Hindlimb muscle (tissue), 1 donor: ENCODE measurements around the gene ERH. TPM values are rescaled to one million over a fixed set of nuclear protein-coding genes. Genes with fewer than 3 reads are reported as not detected.
"Not testable (repeated sequence)": the region's sequence is repeated elsewhere in the genome, so short reads cannot be mapped to it uniquely, and the experiment has no call there.

ENCODE experiments used
- DNase-seq: peaks from one replicate; pipeline ENCODE4 v3.0.0-alpha.2; 2013
- polyA plus RNA-seq: library from polyadenylated mRNA; unstranded; fragments of 120-200 nt; gene quantifications from one replicate; pipeline ENCODE4 v1.2.1, GENCODE V29; 2013; ENCODE audit not compliant: insufficient read length

ERH gene
- polyA plus RNA-seq, 1 donor = 127 TPM

DNA sequence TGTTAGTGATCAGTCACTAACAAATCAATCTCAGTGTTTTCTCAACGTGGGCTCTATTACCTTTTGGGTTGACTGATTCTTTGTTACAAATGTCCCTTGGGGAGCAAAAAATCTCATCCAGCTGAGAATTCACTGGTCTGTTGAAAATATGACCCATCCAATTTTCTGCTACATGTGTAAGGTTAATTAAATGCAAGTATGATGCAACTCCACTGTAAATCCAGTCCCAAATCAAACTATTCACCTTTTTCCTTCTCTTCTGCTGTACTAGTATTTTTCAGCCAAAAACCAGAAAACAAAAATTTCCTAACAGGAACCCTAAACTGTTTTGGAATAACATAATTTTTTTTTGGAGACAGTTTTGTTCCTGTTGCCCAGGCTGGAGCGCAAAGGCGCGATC lies 2.2 kb downstream of the ERH start:
- no peak for DNase-seq

DNA sequence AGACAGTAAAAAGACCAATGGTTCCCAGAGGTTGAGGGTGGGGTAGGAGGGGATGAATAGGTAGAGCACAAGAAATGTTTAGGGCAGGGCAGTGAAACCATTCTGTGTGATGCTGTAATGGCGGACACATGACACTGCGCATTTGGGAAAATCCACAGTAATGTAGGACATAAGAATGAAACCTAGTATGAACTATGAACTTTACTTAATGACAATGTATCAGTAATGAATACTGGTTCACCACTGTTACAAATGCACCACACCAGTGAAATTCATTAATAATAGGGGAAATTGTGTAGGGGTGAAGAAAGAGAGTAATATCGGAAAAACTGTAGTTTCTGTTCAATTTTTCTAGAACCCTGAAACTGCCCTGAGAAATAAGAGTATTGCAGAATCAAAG lies 5.6 kb downstream of the ERH start:
- no peak for DNase-seq

DNA sequence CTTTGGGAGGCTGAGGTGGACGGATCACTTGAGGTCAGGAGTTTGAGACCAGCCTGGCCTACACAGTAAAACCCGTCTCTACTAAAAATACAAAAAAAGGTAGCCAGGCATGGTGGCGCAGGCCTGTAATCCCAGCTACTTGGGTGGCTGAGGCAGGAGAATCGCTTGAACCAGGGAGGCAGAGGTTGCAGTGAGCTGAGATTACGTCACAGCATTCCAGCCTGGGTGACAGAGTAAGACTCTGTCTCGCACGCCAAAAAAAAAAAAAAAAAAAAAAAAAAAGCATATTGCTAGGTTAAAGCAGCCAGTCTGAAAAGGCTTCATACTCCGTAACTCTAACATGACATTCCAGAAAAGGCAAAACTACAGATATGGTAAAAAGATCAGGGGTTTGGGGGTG lies 6.7 kb downstream of the ERH start:
- not testable (repeated sequence) for DNase-seq

DNA sequence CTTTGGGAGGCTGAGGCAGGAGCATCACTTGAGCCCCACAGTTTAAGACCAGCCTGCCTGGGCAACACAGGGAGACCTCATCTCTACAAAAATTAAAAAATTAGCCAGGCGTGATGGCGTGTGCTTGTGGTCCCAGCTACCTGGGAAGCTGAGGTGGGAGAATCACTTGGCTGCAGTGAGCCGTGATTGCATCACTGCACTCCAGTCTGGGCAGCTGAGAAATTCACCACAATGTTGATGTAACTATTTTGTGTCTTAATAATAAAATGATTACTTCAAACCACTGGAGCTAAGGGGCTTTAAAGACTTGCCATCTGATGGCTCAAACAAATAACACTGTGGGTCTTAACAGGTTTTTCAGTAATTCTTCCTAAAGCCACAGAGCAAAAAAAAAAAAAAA lies 10.8 kb downstream of the ERH start:
- DNase-seq = no peak

DNA sequence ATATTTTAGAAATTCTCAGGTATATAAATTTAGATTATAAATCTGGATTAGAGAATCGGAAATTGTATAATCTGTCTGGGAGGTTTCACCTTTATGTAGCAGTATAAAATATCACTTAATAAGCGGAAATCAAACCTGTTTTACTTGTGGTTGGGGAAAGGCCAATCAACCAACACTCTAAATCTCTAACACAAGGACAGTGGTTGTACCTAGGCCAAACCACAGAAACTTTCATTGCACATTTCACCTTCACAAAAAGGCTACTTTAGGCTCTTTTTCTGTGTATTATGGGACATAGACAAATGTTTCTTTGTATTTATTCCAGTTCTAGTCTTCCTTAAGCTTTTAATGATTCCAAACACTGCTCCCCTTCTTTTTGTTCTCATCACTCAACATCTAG lies 19.8 kb downstream of the ERH start:
- DNase-seq = no peak

DNA sequence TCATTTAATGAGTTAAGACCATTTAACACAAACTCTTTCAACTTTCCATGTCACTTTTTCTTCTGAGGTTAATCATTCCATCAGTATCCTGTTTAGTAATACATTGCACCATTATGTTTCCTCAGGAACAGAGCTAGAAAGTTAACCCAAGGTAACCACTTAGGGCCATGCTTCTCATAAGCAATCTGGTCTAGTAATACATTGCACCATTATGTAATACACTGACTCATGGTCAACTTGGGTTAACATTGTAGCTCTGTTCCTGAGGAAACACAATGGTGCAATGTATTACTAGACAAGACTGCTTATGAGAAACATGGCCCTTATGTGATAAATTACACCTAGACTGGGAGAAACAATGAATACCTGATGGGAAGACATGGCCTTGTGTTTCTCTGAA lies 21.7 kb downstream of the ERH start:
- no peak for DNase-seq

DNA sequence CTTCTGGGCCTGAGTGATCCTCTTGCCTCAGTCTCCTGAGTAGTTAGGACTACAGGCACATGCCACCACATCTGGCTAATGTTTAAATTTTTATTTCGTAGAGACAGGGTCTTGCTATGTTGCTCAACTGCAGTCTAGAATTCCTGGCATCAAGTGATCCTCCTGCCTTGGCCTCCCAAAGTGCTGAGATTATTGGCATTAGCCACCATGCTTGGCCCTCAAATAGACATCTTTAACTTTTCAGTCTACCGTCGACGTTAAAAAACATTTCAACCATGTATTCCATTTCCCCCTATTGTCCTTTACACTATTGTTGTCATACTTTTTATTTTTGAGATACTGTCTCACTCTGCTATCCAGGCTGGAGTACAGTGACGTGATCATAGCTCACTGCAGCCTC lies 22.4 kb downstream of the ERH start:
- no peak for DNase-seq

DNA sequence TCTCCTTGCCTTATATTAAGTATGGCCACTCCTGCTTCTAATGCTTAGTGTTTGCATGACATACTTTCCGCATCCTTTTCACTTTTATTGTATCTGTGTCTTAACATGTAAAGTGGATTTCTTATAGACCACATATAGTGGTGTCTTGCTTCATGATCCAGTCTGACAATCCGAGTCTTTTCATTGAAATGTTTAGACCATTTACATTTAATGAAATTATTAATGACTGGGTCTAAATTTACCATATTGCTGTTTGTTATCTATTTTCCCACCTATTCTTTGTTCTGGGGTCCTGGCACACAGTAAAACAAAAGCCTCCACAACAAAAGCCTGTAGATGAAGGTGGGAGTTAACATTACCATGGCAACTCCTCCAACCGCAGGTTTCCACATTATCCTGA lies 22.9 kb downstream of the ERH start:
- no peak for DNase-seq

DNA sequence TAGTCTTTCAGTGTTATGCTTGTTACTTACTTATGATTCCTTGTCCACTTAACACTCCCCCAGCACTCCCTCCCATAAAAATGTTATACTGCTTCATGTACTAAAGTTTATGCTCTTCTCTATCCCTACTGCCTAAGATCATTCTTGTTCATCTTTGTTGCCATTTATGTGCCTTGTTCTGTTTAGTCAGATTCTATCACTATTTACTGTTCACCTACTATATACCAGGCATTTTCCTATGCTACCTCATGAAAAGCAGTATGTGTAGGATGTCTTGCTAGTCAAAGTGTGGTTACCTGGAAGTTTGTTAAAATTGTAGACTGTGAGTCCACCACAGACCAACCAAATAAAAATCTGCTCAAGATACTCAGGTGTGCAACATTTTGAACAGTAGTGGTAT lies 23.9 kb downstream of the ERH start:
- no peak for DNase-seq

DNA sequence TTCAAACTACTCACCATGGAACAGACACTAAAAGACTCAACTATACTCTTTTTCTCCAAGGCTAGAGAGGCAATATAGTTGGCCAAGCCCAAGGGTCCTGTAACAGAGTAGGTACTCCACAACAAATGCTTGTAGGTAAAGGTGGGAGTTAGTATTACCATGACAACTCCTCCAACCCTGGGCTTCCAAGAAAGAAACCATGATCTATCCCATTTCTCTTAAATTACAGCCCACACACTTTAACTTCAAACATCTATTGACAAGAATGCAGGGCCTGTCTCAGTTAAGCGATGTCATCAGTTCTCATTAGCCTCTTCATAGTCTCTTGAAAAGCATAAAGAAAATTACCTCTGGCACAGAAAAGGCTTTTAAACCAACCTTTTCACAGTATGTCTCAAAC lies 25.0 kb downstream of the ERH start:
- no peak for DNase-seq

DNA sequence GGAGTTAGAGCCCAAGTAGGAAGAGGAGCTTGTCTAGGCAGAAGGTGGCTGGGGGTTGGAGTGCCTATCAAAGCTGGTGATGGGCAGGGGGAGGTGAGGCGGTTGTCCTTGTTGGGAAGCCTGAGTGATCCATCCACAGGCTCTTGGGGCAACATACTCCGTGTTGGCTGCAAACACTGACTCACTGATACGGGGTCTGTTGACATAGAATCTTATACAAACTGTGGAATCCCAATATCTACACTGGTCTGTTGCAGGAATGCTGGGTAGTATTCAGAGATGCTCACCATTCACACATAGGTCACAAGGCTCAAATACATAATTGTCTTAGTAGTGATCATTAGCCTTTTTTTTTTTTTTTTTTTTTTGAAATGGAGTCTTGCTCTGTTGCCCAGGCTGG lies 26.0 kb downstream of the ERH start:
- DNase-seq = no peak

DNA sequence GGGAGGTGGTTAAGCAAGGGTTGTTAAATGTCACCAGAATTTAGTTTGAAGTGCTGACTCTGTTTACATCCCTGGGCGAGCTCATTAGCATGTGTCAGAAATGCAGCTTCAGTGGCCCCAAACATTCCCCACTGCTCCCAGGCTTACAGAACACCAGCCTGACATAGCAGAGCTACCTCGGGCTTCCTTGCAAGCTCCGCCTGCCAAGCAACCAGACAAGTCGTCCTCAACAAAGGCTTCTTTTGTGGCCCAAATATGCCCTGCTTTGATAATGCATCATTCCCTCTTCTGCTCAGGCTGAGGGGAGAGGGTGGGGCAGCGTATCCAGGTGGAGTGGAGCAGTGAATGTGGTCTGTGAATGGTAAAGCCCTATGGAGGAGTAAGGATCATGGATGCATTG lies 28.0 kb downstream of the ERH start:
- no peak for DNase-seq

DNA sequence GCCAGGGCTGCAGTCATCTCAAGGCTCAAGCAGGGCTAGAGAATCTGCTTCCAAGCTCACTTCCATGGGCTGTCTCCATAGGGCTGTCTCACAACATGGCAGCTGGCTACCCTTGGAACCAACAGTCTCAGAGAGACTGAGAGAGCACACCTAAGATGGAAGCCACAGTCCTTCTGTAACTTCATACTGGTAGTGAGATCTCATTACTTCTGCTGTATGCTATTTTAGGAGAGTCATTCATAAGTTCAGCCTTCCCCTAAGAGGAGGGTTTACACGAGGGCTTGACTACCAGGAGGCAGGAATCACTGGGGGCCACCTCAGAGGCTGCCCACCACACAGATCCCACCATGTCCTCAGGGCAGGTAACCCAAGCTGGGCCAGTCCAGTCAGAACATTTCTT lies 29.7 kb downstream of the ERH start:
- no peak for DNase-seq

DNA sequence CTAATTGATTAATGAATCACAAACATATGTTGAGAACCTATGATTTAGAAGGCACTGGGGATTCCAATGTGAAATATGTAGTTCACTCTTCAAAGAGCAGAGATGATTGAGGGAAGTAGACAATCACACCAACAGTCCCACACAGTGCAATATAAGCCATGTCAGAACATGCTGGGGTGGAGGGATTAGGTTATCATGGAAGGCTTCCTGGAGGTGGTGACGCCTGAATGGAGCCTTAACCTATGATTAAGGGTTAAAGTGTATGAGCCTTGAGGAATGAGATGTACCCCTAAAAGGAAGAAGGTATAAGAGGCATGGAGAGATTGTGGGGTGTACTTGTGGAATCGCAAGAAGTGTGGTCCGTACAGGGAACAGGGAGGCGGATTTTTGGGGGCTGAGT lies 31.3 kb downstream of the ERH start:
- DNase-seq = no peak

DNA sequence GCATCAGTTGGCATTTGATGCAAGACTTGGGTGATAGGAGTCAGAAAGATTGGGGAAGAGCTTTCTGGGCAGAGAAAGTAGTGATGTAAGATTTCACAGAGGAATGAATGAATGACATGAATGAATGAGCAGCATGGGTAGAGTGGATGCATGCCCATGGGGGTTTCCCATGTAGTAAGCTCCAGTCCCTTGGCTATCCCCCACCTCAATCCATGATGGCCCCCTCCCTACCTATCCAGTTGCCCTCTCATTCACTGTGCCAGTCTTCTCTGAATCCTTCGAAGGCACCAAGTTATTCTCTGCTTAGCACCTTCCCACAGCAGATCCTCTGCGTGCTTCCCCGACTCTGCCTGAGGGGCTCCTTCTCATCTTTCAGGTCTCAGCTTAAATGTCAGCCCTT lies 32.0 kb downstream of the ERH start:
- no peak for DNase-seq

DNA sequence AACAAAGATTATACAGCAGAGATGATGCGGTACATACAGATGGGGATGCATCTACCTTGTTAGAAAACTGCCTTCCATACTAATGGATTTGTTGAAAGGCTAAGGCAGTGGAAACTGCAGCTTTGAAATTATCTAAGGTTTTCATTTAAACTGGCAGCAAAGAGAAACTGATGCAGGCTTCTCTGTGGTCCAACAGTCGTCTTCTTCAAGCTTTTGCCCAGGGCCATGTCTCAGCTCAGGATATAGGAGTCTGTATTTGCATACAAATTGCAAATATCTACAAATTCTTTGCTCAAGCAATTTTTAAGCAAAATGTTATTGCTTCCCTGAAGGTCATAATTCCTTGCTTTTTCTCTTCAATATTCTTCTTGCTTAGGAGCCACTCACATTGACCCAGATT lies 33.7 kb downstream of the ERH start:
- DNase-seq = no peak

DNA sequence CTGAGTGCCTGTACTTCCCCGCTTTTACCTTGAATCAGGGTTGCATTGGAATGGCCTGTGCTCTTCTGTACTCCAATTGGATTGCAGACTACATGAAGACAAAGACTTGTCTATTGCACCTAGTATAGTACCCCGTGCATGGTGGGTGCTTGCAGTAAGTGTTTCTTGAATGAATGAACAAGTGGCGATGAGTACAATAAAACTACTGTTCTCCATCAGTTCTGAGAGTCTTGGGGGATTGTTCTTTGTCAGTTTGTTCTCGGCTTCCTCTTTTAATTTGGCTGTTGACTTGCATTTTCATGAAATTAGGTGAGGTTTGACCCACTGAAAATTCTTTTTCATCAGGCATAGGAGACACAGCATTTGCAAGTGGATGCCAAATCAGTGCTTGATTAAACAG lies 34.1 kb downstream of the ERH start:
- no peak for DNase-seq

DNA sequence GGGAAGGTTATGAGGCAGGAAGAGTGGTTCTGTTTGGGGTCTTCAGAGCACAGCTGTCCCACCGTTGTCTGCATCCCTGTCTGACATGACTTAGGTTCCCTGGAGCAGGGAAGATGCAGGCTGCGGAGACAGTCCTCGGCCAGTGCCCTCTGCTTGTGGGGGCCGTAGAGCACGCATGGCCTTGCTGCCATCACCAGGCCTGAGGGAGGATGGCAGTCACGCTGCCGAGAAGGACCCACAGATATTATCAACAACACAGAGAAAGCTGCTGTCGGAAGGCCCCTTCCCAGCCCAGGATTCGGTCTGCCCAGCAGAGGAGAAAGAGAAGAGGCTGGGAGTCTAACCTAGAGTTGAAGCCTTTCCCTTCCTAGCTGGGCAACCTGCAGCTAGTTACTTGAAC lies 35.0 kb downstream of the ERH start:
- DNase-seq = peak; percentile 36

DNA sequence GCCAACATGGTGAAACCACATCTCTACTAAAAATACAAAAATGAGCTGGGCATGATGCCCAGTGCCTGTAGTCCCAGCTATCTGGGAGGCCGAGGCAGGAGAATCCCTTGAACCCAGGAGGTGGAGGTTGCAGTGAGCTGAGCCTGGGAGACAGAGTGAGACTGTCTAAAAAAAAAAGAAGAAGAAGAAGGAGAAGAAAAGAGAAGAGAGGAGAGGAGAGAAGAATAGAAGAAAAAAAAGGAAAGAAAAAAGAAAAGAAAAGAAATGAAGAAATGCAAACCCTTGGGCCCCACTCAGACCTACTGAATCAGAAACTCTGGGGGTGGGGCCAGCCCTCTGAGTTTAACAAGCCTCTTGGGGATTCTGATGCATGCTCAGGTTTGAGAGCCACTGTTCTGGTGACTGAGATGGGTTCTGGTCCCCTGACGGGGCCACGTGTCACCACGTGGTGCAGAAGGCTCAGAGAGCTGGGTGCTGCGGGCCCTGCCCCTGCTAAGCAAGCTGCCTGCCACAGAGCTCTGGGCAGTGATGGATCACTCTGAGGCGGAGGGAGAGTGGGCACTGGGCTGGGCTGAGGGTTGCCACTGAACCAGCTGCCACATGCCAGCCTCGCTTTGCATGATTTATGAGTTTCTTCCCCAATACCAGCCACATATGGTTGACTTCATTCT lies 37.5 kb downstream of the ERH start:
- no peak for DNase-seq

DNA sequence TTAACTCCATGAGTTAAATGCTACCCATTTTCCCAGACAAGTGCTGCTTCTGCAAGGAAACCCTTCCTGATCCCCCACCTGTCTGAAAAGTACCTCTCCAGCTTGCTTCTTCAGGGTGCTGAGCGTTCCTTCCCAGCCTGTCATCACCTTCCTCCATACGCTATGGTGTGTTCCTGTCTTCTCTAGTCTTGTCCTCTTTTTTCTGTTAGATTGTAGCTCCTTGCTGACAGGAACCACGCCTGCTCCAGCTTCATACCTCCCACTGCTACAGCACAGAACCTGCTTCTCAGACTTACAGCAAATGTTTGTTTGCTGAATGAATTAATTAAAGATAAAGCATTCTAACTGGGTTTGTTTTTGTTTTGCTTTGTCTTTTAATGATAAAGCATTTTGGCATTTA lies 39.1 kb downstream of the ERH start:
- no peak for DNase-seq

DNA sequence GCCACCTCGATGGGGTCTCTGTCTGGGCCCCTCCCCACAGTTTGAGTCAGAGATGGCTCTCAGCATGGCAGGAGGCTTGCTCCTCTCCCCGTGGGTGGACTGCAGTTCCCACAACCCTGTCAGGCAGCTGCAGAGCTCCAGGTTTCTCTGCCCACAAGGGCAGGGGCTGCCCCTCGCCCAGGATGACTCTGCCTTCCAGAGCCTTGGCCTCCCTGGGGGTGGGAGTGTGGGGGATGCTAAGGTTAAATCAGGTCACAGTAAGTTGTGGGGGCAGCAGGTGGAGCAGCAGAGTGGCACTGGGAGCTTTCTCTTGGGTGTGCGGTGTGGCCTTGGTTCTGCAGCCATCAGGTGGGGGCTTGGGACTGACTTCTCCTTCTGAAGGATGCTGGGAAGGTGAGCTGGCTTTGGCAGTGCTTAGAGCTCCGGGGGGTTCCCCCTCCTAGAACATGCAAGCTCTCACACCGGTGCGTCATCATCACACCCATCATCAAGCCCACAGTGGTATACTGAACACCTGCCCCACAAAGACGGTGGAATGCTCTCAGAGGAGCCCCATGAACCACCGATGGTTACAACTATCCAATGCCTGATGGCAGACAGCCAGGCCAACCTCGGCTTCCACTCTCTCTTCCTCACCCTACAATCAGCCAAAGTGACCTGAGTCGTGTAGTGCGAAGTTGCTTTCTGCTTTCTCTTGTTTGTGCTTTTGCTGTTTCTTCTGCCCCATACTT lies 39.7 kb downstream of the ERH start:
- DNase-seq = no peak

DNA sequence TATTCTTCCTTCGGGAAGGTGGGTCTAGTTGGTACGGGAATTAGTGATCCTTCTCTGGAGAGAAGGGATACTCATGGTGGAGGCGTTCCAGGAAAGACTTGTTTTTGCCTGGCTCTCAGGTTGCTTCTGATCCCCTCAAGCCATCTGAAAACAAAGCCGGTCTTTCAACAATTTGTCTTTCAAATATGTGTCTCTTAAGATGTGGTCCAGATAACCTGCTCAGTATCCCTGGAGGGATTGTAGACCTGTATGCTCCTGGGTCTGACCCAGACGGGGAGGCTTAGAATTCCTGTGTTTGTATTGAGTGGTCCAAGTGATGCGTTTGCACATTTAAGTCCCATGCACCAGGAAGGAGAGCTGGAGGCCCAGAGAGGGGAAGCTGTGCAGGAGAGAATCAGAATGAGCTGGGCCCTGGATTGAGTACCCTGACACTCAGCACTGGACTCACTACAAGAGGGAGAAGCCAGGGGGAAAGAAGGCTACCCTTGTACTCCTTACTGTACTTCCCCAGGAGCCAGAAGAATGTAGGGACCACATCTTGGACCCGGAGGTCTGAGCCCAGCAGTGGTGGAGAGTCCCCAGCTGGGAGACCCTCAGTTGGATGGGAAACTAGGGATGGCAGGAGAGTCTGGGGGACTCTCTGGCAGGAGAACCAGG lies 40.4 kb downstream of the ERH start:
- no peak for DNase-seq

DNA sequence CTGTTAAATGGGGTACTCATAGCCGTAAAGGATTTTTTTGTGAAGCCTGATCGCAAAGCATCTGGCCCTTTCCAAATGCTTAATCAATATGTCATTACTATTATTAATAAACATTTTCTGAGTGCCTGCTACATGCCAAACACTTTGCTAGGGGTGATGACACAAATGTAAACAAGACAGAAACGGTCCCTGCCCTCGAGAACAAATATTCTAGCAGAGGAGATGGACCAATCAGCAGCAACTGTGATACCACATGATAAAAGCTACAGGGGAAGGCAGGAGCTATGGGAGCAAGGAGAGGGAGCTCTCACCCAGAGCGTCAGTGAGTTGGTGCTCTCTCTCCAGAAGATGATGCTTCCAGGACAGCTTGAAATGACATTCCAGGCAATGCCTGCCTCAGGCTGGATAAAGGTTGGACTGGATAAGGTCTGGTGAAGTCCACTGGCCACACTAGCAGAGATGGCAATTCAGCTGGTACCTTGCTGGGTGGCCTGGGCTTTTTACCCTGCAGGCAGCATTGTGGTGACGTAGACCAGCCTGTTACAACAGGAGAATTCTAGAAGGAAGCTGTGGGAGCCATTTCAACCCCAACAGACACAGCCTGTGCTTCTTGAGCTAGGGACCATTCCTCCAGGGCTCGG lies 41.1 kb downstream of the ERH start:
- DNase-seq = no peak
